ENCODE measurements around the gene CX3CL1. TPM values are rescaled to one million over a fixed set of nuclear protein-coding genes. Genes with fewer than 3 reads are reported as not detected.

Gene CX3CL1
- total RNA-seq, 1 experiment from 2014 or later = 1.7 TPM

DNA sequence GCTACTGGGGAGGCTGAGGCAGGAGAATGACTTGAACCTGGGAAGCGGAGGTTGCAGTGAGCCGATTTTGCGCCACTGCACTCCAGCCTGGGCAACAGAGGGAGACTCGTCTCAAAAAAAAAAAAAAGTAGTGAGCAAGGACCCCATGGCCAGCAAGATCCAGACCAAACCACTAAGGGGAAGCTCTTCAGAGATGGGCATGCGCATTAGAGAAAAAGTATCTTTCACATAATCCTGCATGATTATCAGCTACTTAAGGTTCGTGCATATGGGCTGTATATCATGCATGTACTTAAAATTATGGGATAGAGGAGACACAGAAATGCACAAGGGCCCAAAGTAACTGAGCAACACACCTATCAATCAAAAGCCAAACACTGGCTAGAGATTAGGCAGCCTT lies 24.4 kb upstream of the CX3CL1 start:
- Histone ChIP-seq H4K20me1 (ENCODE audit: control insufficient read depth, insufficient read depth, insufficient read length) (no peaks in the 10 kb centered on the region), H2BK15ac (ENCODE audit: low read depth, low read length) (no peak overlapping the region), H3K27me3 (ENCODE audit: insufficient read depth, low read length) (no peaks in the 10 kb centered on the region), H2BK5ac (ENCODE audit: insufficient read length, low read length) (no peak overlapping the region), H3K9me3 (ENCODE audit: control insufficient read depth, low read depth, low read length) (no peaks in the 10 kb centered on the region), H2BK20ac (ENCODE audit: low read depth, low read length, poor library complexity, severe bottlenecking) (no peak overlapping the region), H2BK12ac (ENCODE audit: insufficient read length, low read depth, low read length) (no peak overlapping the region), H4K91ac (ENCODE audit: insufficient read length, low read depth, low read length) (no peak overlapping the region), H3K9ac (ENCODE audit: extremely low read depth, insufficient read length, low read length) (no peak overlapping the region), H4K5ac (ENCODE audit: insufficient read length, low read depth, low read length) (no peak overlapping the region), H3K27ac (ENCODE audit: insufficient read length, low read depth, low read length) (no peak overlapping the region), H2BK120ac (ENCODE audit: low read depth, low read length, poor library complexity, severe bottlenecking) (no peak overlapping the region), H3K23me2 (ENCODE audit: insufficient read length, low read depth, low read length, poor library complexity, severe bottlenecking) (no peaks in the 10 kb centered on the region), H3K79me1 (ENCODE audit: insufficient read depth, low read depth, low read length, poor library complexity, severe bottlenecking) (no peaks in the 10 kb centered on the region), H3K79me2 (ENCODE audit: insufficient read depth, low read length) (no peaks in the 10 kb centered on the region), H3K14ac (ENCODE audit: insufficient read depth, low read length) (no peak overlapping the region), H3K4me1 (ENCODE audit: insufficient read depth, low read length) (no peaks in the 10 kb centered on the region), H2AK5ac (ENCODE audit: insufficient read length, low read length) (no peak overlapping the region), H3K56ac (ENCODE audit: insufficient read length, low read depth, low read length) (no peak overlapping the region), H3K18ac (ENCODE audit: insufficient read length, low read depth, low read length) (no peak overlapping the region), H3T11ph (ENCODE audit: low read length) (no peak overlapping the region), H3K4me2 (ENCODE audit: insufficient read depth, insufficient read length, low read length) (no peak overlapping the region), H3K4ac (ENCODE audit: low read depth, low read length) (no peak overlapping the region), H4K8ac (replicated peaks; ENCODE audit: insufficient read length, low read depth, low read length) (no peak overlapping the region), H2AFZ (ENCODE audit: low read length) (no peak overlapping the region), H3K23ac (ENCODE audit: insufficient read length, low read depth, low read length) (no peak overlapping the region)
- Mint-ChIP-seq H3K4me1 (no peaks in the 10 kb centered on the region), H3K4me3 (no peak overlapping the region), H3K36me3 (ENCODE audit: insufficient read depth in 1 of 3, low read depth in 3 of 3) (no peaks in the 10 kb centered on the region), H3K9me3 (no peaks in the 10 kb centered on the region; a peak in 1 of 5 replicates), H3K27ac (no peak overlapping the region), H3K27me3 (ENCODE audit: low read depth) (peaks cover 30% of the 10 kb centered on the region)
- no peak for TF ChIP-seq CTCF (conservative IDR thresholded peaks at IDR 0.05)
- WGBS (ENCODE audit: extremely low coverage, insufficient read length, low lambda C conversion rate) = no CpG with 5 or more reads among the region's 6 CpGs
- no peak for DNase-seq

All from H9 (cell line).